ENCODE measurements around the gene RASSF5.

The RASSF5 gene

DNA sequence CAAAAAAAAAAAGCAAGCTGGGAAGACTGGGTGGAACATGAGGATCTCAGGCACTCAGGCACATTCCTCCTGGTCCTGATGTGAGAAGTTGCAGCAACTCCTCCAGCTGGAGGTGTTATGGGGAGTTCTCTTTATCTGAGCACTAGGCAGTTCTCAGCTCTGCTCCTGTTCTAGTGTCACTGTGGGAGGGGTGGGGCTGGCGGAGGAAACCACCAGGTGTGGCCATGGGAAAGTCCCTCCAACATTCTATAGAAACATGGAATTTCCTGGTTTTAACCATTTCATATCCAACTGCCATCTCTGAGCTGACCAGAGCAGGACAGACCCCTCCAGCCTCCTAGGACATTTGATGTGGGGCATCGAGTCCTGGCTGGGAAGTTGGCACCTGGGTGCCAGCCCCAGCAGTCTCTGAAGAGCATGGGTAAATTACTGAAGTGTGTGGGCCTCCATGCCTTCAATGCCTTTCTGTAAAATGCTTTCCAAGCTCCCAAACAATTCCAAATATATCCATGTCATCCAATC, 37.9 kb upstream of the RASSF5 start:
- H3K4me3 ChIP-seq (ENCODE audit: low read depth, low read length), result no peak overlapping the region
- TF ChIP-seq, protein P1, sequence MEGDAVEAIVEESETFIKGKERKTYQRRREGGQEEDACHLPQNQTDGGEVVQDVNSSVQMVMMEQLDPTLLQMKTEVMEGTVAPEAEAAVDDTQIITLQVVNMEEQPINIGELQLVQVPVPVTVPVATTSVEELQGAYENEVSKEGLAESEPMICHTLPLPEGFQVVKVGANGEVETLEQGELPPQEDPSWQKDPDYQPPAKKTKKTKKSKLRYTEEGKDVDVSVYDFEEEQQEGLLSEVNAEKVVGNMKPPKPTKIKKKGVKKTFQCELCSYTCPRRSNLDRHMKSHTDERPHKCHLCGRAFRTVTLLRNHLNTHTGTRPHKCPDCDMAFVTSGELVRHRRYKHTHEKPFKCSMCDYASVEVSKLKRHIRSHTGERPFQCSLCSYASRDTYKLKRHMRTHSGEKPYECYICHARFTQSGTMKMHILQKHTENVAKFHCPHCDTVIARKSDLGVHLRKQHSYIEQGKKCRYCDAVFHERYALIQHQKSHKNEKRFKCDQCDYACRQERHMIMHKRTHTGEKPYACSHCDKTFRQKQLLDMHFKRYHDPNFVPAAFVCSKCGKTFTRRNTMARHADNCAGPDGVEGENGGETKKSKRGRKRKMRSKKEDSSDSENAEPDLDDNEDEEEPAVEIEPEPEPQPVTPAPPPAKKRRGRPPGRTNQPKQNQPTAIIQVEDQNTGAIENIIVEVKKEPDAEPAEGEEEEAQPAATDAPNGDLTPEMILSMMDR (conservative IDR thresholded peaks at IDR 0.05; ENCODE audit: low read depth, low read length), result no peak
- no peak for DNase-seq (ENCODE audit: low read depth)

DNA sequence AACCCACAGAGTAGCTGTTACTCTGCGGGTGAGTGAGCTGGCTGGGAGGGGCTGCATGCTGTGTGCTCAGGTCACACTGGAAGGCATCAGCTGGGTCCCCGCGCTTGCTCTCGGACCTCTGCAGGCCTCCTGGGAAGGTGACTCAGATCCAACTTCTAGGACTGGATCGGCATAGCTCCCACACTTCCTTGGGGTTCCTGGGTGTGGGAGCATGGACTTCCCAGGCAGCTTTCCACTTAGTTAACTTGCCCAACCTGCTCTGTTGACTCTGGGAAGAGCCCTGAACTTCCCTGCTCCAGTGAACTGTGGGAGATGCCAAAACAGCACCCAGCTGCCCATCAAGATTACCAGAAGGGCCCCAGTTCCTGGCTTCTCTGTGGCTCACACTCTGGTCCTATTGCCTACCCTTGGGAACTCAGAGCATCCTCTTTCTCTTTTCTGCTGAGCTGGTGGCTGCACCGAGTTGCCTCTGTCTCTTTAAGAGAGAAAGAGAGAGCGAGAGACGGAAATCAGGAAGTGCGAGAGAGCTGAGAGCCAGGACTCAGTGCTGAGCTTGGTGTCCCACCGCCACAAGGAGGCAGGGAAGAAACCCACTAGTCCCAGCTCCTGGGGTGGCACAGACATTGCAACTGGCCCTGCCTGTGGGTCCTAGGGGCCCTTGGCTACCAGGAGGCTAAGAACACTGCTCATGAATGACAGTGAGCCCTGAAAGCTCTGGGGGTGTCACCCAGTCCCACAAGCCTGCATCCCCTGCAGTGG, 37.2 kb upstream of the RASSF5 start, which contains the start of gene IKBKE:
Gene IKBKE (plus strand): TSS at position 544 of the 759 bp plus-strand sequence. CDS start 2,752 bp downstream, outside the sequence.
- TF ChIP-seq, protein P1 (conservative IDR thresholded peaks at IDR 0.05; ENCODE audit: low read depth, low read length), result peak; percentile 60
- DNase-seq (ENCODE audit: low read depth), result peak; percentile 79
- H3K4me3 ChIP-seq (ENCODE audit: low read depth, low read length), result peak within 1 kb of the TSS; percentile 79

DNA sequence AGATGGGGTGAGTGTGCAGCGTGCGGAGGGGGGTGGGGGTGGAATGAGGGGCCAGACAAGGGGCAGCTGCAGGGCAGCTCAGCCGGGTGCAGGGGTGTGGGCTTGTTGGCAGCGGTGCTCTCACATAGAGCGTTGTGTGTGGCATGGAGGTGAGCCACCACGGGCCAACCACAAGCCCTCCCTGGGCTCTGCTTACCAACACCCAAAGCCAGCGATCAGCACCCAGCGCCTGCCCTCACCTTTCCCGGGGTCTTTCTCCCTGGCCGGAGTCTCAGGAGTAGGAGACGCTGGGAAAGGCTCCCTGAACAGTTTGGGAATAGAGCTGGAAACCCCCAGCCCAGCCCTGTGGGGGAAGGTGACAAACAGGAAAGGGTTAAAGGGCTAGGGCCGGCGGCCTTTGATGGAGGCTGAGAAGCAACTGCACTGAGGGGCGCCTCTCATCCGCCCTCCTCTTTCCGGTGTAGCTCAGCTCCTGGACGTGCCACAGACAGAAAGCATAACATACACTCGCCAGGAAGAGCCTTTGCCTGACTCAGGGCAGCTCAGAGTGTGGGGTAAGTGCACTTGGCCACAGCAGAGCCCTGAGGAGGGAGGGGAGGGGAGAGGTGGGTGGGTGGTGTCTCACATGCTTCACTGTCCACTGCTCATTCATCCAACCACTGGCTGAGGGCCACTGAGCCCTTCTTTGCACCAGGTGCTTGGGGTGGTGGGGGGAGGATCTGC, 36.5 kb upstream of the RASSF5 start:
- peak; percentile 87 for DNase-seq (ENCODE audit: low read depth)
- H3K4me3 ChIP-seq (ENCODE audit: low read depth, low read length), result peak overlapping the region; percentile 79
- TF ChIP-seq, protein P1 (conservative IDR thresholded peaks at IDR 0.05; ENCODE audit: low read depth, low read length), result peak; percentile 2

DNA sequence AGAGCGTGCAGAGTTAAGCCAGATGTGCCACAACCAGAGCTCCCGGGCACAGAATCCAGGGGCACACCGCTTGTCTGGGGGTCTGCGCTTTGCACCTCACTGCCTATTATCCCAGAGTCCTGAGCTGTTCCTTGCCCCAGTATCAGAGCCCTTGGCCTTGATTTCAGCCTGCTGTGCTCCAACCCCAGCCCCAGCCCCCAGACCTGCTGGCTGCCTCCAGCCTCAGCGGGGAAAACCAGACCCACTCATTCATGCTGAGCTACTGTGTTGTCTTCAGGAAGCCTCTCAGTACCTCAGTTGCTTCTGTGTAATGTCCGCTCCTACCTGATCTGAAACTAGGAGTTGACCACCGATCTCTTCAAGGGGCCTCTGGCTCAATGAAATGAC, 35.9 kb upstream of the RASSF5 start:
- H3K4me3 ChIP-seq (ENCODE audit: low read depth, low read length), result peak overlapping the region; percentile 79
- DNase-seq (ENCODE audit: low read depth), result no peak
- TF ChIP-seq, protein P1 (conservative IDR thresholded peaks at IDR 0.05; ENCODE audit: low read depth, low read length), result no peak

DNA sequence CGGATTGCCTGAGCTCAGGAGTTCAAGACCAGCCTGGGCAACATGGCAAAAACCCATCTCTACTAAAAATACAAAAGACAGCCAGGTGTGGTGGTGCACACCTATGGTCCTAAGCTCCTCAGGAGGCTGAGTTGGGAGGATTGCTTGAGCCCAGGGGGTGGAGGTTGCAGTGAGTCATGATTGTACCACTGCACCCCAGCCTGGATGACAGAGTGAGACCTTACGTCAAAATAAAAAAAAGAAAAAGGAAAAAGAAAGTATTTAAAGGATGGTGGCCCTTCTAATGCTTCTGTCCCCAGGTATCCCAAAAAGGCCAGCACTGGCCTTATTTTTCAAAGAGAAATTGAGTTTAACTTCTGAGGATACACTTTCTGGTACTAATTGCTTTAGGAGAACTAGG, 35.3 kb upstream of the RASSF5 start:
- TF ChIP-seq, protein P1 (conservative IDR thresholded peaks at IDR 0.05; ENCODE audit: low read depth, low read length), result no peak
- no peak overlapping the region for H3K4me3 ChIP-seq (ENCODE audit: low read depth, low read length)
- DNase-seq (ENCODE audit: low read depth), result no peak

DNA sequence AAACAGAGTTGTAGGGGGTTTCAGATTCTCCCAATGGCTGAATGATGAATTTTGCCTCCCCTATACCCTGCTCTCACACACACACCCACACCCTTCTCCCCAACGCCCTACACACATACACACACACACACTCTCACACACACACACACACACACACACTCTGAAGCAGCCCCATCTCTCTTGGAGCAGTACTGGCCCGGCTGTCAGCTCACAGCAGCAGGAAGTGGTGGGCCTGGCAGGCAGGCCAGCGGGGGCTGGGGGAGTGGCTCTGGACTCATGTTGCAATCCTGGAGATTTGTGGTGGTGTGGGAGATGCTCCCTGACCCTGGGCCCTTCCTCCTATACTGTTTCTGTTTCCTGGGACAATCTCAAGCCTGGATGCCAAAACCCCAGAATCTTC, 34.9 kb upstream of the RASSF5 start:
- peak overlapping the region; percentile 14 for H3K4me3 ChIP-seq (ENCODE audit: low read depth, low read length)
- TF ChIP-seq, protein P1 (conservative IDR thresholded peaks at IDR 0.05; ENCODE audit: low read depth, low read length), result no peak
- DNase-seq (ENCODE audit: low read depth), result peak; percentile 94

Data from choroid plexus epithelial cell (primary cell).